CD8-positive, alpha-beta memory T cell (primary cell): ENCODE measurements around the gene DNAAF1. TPM values are rescaled to one million over a fixed set of nuclear protein-coding genes. Genes with fewer than 3 reads are reported as not detected.
A peak's percentile ranks its signal among the peaks of the same experiment; 100 is the strongest.

Experiments used
- CTCF ChIA-PET: fragments of 350-600 bp; sonication (Branson Sonifier 250); formaldehyde crosslinking; loops from one replicate; lab custom pipeline; 2021; ENCODE audit warnings: antibody characterized with exemption; lab: Charles Lee
- POLR2A ChIA-PET: fragments of 350-600 bp; sonication (Branson Sonifier 250); formaldehyde crosslinking; loops from one replicate; lab custom pipeline; 2021; ENCODE audit warnings: antibody characterized with exemption; lab: Charles Lee
- DNase-seq, 5 donors: peaks; one replicate each; pipeline versions ENCODE4 v3.0.0 to v3.0.0-alpha.2; 2020 to 2022; ENCODE audit warnings: mixed read lengths in 1 of 5
- H3K27ac ChIP-seq: one replicate; pipeline ENCODE4 v1.7.0; 2013; ENCODE audit warnings: low read depth, mild to moderate bottlenecking, low read length, moderate library complexity
- H3K27me3 ChIP-seq: 2 replicates; pipeline ENCODE4 v1.7.0; 2013; ENCODE audit warnings: low read length, mild to moderate bottlenecking; ENCODE audit not compliant: insufficient read depth, poor library complexity, severe bottlenecking
- H3K36me3 ChIP-seq: 2 replicates; pipeline ENCODE4 v1.7.0; 2013; ENCODE audit warnings: mild to moderate bottlenecking, low read length, moderate library complexity; ENCODE audit not compliant: insufficient read depth
- H3K4me1 ChIP-seq: 2 replicates; pipeline ENCODE4 v1.7.0; 2013; ENCODE audit warnings: mild to moderate bottlenecking, low read length, moderate library complexity; ENCODE audit not compliant: insufficient read depth
- H3K4me3 ChIP-seq: 2 replicates; pipeline ENCODE4 v1.7.0; 2013; ENCODE audit warnings: mild to moderate bottlenecking, low read length
- H3K9me3 ChIP-seq: 2 replicates; pipeline ENCODE4 v1.7.0; 2013; ENCODE audit warnings: mild to moderate bottlenecking, low read length
- H3K27ac Mint-ChIP-seq, 8 donors: one replicate each; pipeline ENCODE4 v1.8.0; 2020 to 2021; ENCODE audit warnings: mixed read lengths in 8 of 8, mild to moderate bottlenecking in 6 of 8, inconsistent platforms in 3 of 8, moderate library complexity in 3 of 8
- H3K27me3 Mint-ChIP-seq, 2 donors: one replicate each; pipeline ENCODE4 v1.8.0; 2020 to 2021; ENCODE audit warnings: mixed read lengths in 2 of 2, mild to moderate bottlenecking in 1 of 2, moderate library complexity in 1 of 2
- H3K36me3 Mint-ChIP-seq, 3 donors: one replicate each; pipeline ENCODE4 v1.8.0; 2020 to 2021; ENCODE audit warnings: mixed read lengths in 3 of 3, inconsistent platforms in 1 of 3, mild to moderate bottlenecking in 1 of 3
- H3K4me1 Mint-ChIP-seq, 3 donors: one replicate each; pipeline ENCODE4 v1.8.0; 2020 to 2021; ENCODE audit warnings: mixed read lengths in 3 of 3, inconsistent platforms in 1 of 3, mild to moderate bottlenecking in 1 of 3
- H3K4me3 Mint-ChIP-seq, 7 donors: one replicate each; pipeline ENCODE4 v1.8.0; 2020 to 2021; ENCODE audit warnings: mixed read lengths in 7 of 7, mild to moderate bottlenecking in 6 of 7, moderate library complexity in 4 of 7, inconsistent platforms in 2 of 7
- H3K9me3 Mint-ChIP-seq, 5 donors: one replicate each; pipeline ENCODE4 v1.8.0; 2020 to 2022; ENCODE audit warnings: mixed read lengths in 5 of 5, mild to moderate bottlenecking in 3 of 5, moderate library complexity in 2 of 5, inconsistent platforms in 1 of 5
- polyA plus RNA-seq: library from polyadenylated mRNA; unstranded; fragments of 300-500 nt; fragmentation: Illumina TruSeq; gene quantifications from one replicate; pipeline ENCODE4 v1.2.3, GENCODE V29; 2021
- total RNA-seq, 2 experiments: library from RNA; stranded (reverse); gene quantifications; one replicate each; pipeline ENCODE4 v1.2.3, GENCODE V29; 2021

DNAAF1 gene
- total and polyA plus RNA-seq, 3 experiments from 2014 or later = 0.31 to 1.5 TPM; not detected in 1

DNA sequence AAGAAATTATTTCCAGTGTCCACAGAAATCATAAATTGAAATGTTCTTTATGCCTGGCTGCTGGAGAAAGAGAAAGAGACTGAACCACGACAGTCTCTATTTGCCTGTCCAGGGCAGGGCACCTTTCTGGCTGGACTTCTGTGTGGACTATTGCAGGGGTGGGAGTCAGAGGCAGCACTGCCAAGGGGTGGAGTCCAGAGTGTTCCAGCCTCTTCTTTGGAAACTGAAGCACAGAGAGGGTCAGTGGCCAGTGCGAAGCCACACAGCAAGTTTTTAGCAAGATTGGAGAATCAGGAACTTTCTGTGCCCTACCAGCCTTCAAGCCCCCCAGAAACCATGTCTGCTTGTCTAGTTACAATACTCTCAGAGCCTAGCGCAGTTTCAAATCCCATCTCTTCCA is 79.4 kb downstream of the DNAAF1 start:
- no peaks in the 10 kb centered on the region for H3K9me3 Mint-ChIP-seq
- CTCF ChIA-PET = no interaction called here

GRCh38 chr16:84225126-84225525 is 80.0 kb downstream of the DNAAF1 start:
- no peak for DNase-seq
- H3K27ac ChIP-seq = no peak overlapping the region
- CTCF ChIA-PET = no interaction called here
- H3K9me3 ChIP-seq = no peaks in the 10 kb centered on the region
- Mint-ChIP-seq H3K4me1 (no peaks in the 10 kb centered on the region), H3K27me3 (peaks cover 13 to 39% of the 10 kb centered on the region in 2 donors), H3K9me3 (no peaks in the 10 kb centered on the region), H3K4me3 (no peak overlapping the region), H3K27ac (no peak overlapping the region), H3K36me3 (no peaks in the 10 kb centered on the region)
- POLR2A ChIA-PET = no interaction called here
- no peaks in the 10 kb centered on the region for H3K36me3 ChIP-seq
- H3K4me3 ChIP-seq = no peak overlapping the region
- no peaks in the 10 kb centered on the region for H3K4me1 ChIP-seq
- H3K27me3 ChIP-seq = peaks cover 10% of the 10 kb centered on the region

More for the DNA sequence above, 79.4 kb downstream of the DNAAF1 start:
- H3K36me3 Mint-ChIP-seq = no peaks in the 10 kb centered on the region
- no peaks in the 10 kb centered on the region for H3K4me1 Mint-ChIP-seq
- no peak for DNase-seq
- Histone ChIP-seq H3K4me1 (no peaks in the 10 kb centered on the region), H3K4me3 (no peak overlapping the region), H3K9me3 (no peaks in the 10 kb centered on the region), H3K36me3 (no peaks in the 10 kb centered on the region), H3K27me3 (peaks cover 10% of the 10 kb centered on the region), H3K27ac (no peak overlapping the region)
- H3K27ac Mint-ChIP-seq = no peak overlapping the region
- no peak overlapping the region for H3K4me3 Mint-ChIP-seq
- peaks cover 12 to 39% of the 10 kb centered on the region in 2 donors for H3K27me3 Mint-ChIP-seq
- POLR2A ChIA-PET = no interaction called here

- H3K4me1 ChIP-seq = no peaks in the 10 kb centered on the region
- H3K36me3 Mint-ChIP-seq = no peaks in the 10 kb centered on the region
- H3K27me3 Mint-ChIP-seq = peaks cover 13 to 39% of the 10 kb centered on the region in 2 donors
- no peak overlapping the region for H3K4me3 Mint-ChIP-seq
- no peaks in the 10 kb centered on the region for H3K36me3 ChIP-seq
- no peak for DNase-seq
- ChIA-PET CTCF (no interaction called here), POLR2A (no interaction called here)
- H3K27ac ChIP-seq = no peak overlapping the region
- no peaks in the 10 kb centered on the region for H3K4me1 Mint-ChIP-seq
- H3K4me3 ChIP-seq = no peak overlapping the region
- peaks cover 10% of the 10 kb centered on the region for H3K27me3 ChIP-seq
- no peak overlapping the region for H3K27ac Mint-ChIP-seq
- no peaks in the 10 kb centered on the region for H3K9me3 ChIP-seq
- no peaks in the 10 kb centered on the region for H3K9me3 Mint-ChIP-seq
Observed at GRCh38 chr16:84225571-84225970, 80.5 kb downstream of the DNAAF1 start.

DNA sequence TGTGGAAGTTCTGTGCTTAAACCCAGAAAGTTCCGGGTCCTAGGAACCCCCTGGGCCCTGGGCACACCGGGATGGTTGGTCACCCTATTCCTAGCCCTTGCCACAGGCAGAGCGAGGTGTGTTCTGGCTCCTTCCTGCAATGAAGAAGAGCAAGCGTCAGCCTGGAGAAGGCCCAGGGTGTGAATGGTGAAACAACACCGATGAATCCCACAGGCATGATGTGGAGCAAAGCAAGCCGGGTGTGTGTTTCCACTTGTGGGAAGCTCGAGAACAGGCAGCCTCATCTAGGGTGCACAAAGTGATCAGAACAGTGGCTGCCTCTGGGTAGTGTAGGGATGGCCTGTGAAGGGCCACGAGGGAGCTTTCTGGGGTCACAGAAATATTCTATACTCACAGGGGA is 80.9 kb downstream of the DNAAF1 start:
- Histone ChIP-seq H3K36me3 (no peaks in the 10 kb centered on the region), H3K4me3 (no peak overlapping the region), H3K9me3 (no peaks in the 10 kb centered on the region), H3K27me3 (peaks cover 10% of the 10 kb centered on the region), H3K27ac (no peak overlapping the region), H3K4me1 (no peaks in the 10 kb centered on the region)
- H3K9me3 Mint-ChIP-seq = no peaks in the 10 kb centered on the region
- peaks cover 13 to 44% of the 10 kb centered on the region in 2 donors for H3K27me3 Mint-ChIP-seq
- H3K36me3 Mint-ChIP-seq = no peaks in the 10 kb centered on the region
- no peak overlapping the region for H3K4me3 Mint-ChIP-seq
- H3K4me1 Mint-ChIP-seq = no peaks in the 10 kb centered on the region
- ChIA-PET POLR2A (no interaction called here), CTCF (interaction anchor here (0.6 kb wide), 1 partner anchor 113 kb away, joined by 3 read pairs; no protein-coding TSS in a partner anchor)
- H3K27ac Mint-ChIP-seq = peak overlapping the region in 1 of 8 donors; percentile 87
- no peak for DNase-seq

Other genes with a start within 250 kb of the DNAAF1 start
- gene MLYCD, start 246.2 kb upstream of the DNAAF1 start, total RNA-seq = 1 to 10 TPM; 3.8 TPM
- gene MLYCD, start 246.2 kb upstream of the DNAAF1 start, polyA plus RNA-seq = 2.7 TPM
- under 1 TPM; 0.83 to 0.86 TPM for gene OSGIN1, start 192.1 kb upstream of the DNAAF1 start, total RNA-seq
- gene OSGIN1, start 192.1 kb upstream of the DNAAF1 start, polyA plus RNA-seq = 0.21 TPM
- not detected for gene NECAB2, start 177.1 kb upstream of the DNAAF1 start, total RNA-seq
- gene NECAB2, start 177.1 kb upstream of the DNAAF1 start, polyA plus RNA-seq = not detected
- gene SLC38A8, start 102.5 kb upstream of the DNAAF1 start, total RNA-seq = not detected
- gene SLC38A8, start 102.5 kb upstream of the DNAAF1 start, polyA plus RNA-seq = not detected
- gene MBTPS1, start 28.4 kb upstream of the DNAAF1 start, total RNA-seq = 10 to 100 TPM; 38.3 to 45.0 TPM
- gene MBTPS1, start 28.4 kb upstream of the DNAAF1 start, polyA plus RNA-seq = 64.7 TPM
- gene HSDL1, start 131 bp upstream of the DNAAF1 start, total RNA-seq = 10 to 100 TPM; 13.5 to 15.2 TPM
- gene HSDL1, start 131 bp upstream of the DNAAF1 start, polyA plus RNA-seq = 7.0 TPM
- gene TAF1C, start 41.7 kb downstream of the DNAAF1 start, total RNA-seq = 10 to 100 TPM; 49.9 to 51.2 TPM
- 6.4 TPM for gene TAF1C, start 41.7 kb downstream of the DNAAF1 start, polyA plus RNA-seq
- gene ADAD2, start 45.8 kb downstream of the DNAAF1 start, total RNA-seq = under 1 TPM in 1 of 2 experiments, not detected in 1; 0.40 TPM
- gene ADAD2, start 45.8 kb downstream of the DNAAF1 start, polyA plus RNA-seq = not detected
- not detected for gene KCNG4, start 94.7 kb downstream of the DNAAF1 start, total RNA-seq
- not detected for gene KCNG4, start 94.7 kb downstream of the DNAAF1 start, polyA plus RNA-seq
- not detected for gene WFDC1, start 149.6 kb downstream of the DNAAF1 start, total RNA-seq
- gene WFDC1, start 149.6 kb downstream of the DNAAF1 start, polyA plus RNA-seq = not detected
- not detected for gene ATP2C2, start 223.2 kb downstream of the DNAAF1 start, total RNA-seq
- gene ATP2C2, start 223.2 kb downstream of the DNAAF1 start, polyA plus RNA-seq = not detected